GM18870 (cell line): ENCODE data around the gene SLC22A4.

Experiments used
- ATAC-seq: cut with Tn5 transposase; IDR thresholded peaks from one replicate; pipeline ENCODE4 v1.9.1; 2021; ENCODE audit warnings: moderate library complexity; ENCODE audit not compliant: unreplicated experiment

The SLC22A4 gene

DNA sequence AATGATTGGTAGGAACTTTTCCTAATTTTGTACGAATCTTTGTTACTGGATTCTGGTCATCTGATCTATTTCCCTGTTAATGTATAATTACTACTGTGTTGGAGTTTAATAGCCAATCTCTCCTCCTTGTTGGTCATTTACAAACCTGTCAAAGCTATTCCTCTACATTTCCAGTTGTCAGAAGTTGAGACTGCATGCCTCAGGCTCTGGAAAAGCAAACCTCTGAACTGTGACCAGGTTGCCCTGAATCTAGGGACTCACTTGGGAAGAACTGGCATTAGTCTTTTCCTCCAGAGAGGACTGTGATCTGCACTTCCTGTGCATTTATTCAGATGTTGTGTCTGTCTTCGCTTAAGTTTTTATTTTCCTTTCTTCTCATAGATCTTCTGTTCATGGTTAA, 20.6 kb upstream of the SLC22A4 start:
- no peak for ATAC-seq

DNA sequence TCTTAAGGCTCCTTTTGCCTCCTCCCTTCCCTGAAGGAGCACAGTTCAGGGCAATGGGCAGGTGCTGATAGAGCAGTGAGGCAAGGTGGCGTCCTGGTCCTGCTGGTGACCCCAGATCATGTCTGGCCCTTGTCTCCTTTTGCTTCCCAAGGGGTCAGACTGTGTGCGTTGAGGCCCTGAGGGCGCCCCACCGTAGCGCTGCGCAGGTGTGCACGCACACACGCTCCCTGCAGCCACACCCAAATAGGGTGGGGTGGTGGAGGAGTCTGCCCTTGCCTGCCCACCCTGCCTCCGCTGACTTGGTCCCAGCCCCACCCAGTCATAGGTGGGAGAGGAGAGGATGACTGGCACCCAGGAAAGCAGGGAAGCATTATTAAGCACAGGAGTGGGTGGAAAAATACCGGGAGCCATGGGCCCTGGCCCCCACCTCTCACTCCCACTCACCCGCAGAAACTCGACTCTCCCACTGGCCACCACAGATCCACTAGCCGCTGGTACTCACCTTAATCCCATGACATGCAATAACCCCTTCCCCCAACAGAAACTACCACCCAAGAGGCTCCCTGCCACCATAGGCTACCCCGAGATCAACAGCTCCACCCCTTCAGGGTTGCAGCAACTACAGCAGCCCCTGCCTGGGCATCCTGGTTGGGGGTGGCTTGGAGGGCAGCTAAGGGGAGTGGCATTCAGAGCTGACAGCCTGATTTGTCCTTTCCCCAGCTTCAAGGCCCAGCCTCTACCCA, 20.0 kb upstream of the SLC22A4 start:
- no peak for ATAC-seq

DNA sequence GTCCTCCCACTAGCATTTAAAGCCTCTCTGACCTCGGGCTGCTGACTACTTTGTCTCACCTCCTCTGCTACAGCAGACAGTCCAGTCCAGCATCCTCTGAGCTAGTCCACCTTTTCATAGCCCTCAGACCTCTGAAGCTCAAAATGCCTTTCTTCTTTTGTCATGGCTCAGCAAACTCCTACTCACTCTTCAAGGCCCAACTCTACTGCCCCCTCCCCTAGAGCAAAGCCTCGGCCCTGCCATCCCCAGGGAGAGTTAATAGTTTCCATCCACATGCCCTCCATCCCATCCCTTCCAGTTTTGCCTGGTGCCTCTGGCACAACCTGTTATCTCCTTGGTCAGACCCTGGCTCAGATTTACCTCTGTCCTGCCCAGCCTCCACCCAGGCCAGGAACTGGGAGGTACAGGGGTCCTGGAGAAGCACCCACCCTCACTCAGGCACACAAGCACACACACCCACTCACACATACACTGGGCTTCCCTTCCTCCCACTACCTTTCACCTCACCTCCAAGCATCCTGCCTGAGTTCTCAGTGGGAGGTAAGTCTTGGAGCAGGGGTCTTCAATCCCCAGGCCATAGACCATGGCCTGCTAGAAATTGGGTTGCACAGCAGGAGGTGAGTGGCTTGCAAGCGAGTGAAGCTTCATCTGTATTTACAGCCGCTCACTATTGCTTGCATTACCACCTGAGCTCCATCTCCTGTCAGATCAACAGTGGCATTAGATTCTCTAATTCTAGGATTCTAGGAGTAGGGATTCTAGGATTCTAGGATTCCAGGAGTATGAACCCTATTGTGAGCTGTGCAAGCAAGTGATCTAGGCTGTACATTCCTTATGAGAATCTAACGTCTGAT, 18.6 kb upstream of the SLC22A4 start:
- ATAC-seq: no peak

DNA sequence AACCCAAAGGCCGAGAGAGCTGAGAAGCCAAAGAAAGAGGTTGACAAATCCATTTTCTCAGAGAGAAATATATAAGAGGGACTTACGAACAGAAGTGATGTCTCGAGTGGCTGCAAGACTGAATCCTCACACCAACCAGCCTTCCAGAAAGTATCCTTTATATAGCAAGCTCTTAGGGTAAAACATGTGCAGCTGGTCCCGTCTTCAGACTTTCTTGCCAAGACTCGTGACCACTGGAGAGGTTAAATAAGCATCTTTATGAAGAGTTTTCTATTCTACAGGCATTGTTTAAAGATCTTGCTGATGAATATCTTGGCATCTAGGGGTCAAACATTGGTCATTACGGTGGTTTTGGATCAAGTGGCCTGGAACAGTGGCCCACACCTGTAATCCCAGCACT, 16.9 kb upstream of the SLC22A4 start:
- no peak for ATAC-seq

DNA sequence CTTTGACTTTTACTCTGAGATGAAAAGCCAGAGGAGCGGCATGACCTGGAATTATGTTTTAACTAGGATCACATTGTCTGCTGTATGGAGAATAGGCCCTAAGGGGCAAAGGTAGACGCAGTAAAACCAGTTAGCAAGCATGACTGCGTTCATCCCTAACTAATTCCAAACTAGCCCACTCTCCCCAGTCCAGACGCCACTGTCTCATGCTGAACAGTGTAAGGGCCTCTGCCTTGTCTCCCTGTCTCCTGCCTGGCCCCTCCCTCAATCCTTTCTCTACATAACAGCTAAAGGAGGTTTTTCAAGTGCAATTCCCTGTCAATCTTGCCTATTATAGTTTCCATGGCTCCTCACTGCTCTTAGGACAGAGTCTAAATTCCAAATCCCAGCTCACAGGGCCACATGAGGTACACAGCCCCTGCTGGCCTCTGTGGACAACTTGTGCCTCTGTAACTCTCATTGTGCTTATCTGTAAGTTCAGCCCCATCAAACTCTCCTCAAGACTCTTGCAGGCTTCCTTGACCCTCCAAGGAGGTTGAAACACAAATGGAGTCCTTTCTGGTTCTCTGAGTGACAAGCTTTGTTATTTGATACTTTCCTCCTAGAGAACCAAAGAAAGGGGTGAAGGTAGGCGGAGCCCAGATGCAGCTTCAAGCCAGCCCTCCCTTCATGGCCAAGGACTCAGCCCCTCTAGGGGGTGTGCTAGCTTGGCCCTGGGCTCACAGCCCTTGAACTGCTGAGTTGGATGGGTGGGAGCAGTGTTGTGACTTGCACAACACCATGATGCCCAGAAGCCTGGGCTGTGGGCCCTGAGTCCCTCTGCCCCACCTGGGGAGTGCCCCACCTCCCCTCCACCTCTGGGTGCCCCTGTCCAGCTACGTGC, 16.0 kb upstream of the SLC22A4 start:
- no peak for ATAC-seq

DNA sequence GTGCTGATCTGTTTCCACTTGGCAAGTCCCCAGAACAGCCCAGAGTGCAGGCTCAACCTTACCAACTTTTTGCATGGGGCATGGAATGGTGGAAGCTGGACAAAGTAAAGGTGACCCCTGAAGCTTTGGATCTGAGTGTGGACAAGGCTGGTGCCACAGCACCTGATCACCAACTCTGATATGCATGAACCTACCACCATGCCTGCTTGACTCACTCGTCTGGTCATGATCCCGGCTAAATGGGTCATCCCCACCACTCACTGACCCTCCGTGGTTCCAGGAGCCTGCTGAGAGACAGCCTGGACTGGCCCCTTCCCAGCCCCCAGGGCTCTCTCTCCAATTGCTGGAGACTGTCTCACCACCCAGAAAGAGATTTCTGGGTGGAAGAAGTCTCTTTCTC, 14.4 kb upstream of the SLC22A4 start:
- no peak for ATAC-seq

DNA sequence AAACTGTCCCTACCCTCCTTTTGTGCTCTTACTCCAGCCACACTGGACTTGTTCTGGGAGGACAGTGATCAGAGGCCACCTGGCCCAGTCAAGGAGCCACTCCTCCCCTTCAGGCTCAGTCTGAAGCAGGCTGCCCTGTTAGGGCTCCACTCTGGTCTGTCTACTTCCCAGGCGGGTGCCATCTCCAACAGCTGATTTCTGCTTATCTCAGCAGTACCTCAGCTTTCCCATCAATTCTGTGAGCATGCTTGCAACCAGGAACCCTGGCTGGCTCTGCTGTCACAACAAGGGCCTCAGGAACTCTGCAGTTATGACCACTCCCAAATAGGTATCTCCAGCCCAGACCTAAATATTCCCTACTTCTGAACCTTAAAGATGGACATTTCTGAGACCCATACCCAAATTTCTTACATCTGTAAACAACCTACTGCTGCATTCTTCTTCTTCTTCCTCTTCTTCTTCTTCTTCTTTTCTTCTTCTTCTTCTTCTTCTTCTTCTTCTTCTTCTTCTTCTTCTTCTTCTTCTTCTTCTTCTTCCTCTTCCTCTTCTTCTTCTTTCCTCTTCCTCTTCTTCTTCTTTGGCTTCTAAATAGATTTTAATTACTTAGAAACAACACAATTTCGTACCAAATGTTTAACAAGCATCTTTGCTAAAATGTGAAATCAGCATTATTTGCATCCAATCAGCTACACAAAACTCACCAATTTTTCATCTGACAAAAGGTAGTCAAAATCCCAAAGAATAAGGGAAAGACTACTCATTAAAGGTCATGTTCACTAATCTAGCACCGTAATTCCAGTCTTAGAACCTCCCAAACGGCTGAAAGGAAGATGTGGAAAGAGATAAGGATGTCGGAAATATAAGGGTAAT, 13.6 kb upstream of the SLC22A4 start:
- no peak for ATAC-seq

DNA sequence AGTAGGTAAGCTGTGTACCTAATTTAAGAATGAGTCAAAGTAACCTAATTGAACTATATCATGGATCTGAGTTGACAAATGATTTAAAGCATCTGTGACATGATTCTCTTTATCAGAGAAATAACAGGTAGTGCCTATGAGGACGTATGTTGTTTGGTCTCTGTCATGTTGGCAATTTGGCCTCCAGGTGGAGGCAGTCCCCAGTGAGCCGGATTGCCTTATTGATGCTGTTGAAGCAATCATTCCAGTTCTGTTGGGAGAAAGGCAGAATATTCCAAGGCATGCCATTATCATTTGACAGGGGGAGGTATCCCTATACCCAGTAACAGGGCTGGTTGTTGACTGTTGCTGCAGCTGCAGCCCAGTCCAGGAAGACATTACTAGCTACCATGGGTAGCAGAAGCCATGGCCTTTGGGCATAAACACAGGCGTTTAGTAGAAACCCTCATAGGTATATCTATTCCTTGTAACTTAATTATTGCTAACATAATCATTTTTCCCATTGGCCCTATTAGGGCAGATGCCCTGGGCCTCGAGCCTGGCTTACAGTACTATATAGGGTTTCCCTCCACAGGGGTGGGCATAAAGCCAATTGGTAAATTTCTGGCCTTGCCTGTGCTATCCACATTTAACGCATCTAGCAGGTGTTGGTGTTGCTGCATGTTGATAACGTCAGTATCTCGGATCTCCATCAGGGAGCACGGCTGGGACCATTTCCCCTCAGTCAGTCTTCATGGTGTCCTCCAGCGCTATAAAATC, 12.2 kb upstream of the SLC22A4 start:
- no peak for ATAC-seq

DNA sequence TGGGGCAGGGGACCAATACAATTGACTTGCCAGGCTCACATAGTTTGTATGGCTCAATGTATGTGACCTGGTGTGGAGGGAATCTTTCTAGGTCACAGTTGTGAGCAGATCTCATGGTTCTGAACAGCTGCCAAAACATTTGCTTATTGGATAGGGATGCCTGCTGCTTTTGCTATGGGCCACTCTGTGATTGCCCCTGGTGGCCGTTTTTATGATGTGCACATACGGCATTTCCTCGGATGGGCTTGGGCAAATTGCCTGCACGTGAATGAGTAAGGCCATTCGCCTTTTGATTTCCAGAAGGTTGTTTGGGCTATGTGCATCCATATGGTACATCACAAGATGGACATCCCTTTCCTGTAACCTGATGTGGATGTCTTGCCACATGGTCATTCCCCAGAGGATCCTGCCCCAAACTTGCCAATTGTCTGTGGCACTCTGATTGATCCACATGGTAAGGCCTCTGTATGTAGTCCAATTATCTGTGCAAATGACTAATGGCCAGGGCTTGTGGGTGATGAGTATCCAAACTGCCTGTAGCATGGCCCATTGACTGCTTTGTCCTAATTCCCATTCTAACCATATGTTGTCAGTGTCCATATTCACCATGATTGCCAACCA, 10.7 kb upstream of the SLC22A4 start:
- no peak for ATAC-seq

DNA sequence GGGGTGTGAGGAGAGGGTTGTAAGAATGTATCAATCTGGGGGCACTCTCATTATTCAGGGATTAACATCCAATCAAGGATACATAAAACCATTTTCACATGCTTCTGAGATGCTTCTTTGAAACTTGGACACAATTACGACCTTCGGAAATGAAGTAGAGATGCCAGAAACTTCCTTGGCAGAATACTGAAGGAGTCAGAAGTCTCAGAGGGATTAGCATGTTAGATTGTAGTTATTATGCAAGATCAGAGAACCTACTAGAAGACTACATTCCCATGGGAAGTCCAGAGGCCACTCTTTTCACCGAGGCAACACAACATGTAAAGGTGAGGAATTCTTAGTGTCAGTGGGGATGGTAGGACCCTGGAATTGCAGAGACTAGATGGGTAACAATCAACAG, 5.1 kb upstream of the SLC22A4 start:
- no peak for ATAC-seq

DNA sequence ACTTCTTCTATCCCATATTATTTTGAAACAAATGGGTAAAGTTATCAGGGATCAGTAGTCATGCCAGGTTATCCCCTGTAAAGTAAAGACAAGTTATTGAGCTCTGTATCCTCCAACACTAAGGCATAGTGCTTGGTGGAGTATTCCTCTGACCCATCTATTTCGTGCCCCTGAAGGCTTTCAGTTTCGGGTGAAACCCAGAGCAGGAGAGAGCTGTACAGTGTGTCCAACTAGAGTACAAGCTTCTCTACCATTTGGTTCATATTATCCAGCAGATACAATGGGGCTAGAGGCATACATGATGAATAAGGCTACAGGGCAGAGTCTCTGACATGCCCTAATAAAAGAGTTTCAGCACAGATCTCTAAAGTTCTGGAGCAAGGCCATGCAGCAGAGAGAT, 3.2 kb upstream of the SLC22A4 start:
- no peak for ATAC-seq

DNA sequence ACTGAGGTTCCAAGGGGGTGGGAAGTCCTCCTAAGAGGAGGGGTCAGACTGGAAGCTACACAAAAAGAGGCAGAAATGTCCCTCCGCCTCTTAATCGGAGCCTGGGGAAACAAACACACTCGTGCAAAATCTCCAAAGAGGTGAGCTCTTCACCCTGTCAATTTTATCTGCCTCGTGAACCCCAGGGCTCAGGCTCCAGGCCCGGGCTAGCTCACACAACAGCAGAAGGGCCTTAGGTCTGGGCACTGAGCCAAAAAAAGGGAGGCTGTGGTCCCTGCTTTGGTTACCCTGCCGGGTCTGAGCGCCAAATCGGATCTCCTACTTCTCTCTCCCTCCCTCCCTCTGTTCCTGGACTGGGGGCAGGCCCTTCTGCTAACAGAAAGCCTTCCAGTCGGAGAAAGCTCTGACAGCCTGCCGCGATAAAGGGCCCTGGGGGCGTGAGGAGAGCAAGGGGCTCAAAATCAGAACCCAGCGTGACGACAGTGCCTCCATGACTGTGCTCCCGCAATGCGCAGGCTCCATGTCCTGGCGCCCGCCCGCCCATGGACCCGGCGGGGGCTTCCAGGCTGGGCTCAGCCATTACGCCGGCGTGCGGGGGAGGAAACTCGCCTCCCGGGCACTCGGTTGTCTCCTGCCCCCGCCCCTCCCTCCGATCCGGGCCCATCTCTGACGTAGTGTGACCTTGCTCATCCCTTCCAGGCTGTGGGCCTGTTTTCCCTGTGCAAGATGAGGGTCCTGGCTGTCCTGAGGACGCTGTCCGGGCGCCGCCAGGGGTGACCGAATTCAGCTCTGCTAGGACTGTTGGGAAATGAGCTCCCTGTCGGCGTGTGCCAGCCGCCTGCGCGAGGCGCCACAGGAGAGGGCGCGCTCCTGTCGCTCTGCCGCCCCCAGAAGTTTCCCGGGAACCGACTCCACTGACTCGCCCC, 865 bp upstream of the SLC22A4 start:
- peak; percentile 36 for ATAC-seq

DNA sequence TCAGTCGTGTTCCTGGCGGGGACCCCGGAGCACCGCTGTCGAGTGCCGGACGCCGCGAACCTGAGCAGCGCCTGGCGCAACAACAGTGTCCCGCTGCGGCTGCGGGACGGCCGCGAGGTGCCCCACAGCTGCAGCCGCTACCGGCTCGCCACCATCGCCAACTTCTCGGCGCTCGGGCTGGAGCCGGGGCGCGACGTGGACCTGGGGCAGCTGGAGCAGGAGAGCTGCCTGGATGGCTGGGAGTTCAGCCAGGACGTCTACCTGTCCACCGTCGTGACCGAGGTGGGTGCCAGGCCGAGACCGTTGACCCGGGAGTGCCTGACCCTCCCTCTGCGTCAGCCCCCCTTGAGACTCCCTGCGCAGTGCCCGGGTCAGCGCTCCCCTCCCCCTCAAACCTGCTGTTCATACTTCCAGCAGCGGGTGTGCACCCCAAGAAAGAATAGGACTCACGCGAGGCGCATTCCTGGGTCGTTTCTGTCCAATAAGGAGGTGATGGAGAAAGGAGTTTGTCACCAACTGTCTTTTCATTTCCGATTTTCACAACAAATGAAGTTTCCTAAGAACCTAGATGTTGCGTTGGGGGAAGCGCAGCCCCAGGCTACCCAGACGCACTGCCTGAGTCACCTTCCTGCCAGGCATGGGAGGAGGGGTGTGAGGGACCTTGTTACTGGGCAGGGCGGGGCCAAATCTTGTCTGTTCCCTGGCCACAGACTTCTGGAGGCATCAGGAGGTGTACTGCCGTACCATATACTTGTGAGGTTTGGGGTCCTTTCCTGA, 722 bp downstream of the SLC22A4 start:
- no peak for ATAC-seq

DNA sequence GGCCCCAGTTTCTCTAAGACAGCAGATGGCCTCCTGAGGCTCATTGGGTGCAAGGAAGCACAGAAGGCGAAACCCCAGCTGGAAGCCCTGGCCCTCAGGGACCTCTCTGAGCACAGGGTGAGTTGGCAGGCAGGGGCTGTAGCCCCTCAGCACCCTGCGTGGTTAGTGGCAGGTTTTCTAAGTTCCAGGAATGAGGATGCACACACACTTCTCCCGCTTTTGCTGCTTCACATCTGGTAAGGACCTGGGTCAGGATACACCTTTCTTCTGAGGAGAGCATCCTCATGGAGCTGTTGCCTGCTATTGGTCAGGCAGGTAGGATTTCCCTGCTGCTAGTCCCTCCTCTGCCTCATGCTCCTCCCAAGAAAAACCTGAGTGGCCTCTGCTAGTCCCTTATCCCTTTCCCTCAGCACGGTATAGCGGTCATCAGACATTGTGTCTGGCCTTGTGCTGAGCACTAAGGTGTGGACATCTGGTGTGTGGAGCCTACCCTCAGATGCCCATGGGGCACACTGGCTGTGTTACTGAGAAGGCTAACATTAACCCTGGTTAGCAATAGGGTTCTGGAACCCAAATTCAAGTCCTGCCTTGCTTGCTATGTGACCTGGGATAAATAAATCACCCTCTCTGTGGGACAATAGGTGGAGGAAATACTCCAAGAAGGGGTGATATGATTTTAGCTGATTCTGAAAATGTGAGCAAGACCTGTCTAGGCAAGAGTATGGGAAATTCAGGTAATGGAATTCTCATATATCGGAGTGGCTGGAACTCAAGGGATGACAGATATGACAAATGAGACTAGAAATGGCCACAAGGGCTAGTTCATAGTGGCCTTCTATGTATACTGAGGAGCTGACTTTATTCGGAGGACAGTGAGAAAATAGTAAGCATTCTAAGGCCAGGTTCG, 1.6 kb downstream of the SLC22A4 start:
- no peak for ATAC-seq

DNA sequence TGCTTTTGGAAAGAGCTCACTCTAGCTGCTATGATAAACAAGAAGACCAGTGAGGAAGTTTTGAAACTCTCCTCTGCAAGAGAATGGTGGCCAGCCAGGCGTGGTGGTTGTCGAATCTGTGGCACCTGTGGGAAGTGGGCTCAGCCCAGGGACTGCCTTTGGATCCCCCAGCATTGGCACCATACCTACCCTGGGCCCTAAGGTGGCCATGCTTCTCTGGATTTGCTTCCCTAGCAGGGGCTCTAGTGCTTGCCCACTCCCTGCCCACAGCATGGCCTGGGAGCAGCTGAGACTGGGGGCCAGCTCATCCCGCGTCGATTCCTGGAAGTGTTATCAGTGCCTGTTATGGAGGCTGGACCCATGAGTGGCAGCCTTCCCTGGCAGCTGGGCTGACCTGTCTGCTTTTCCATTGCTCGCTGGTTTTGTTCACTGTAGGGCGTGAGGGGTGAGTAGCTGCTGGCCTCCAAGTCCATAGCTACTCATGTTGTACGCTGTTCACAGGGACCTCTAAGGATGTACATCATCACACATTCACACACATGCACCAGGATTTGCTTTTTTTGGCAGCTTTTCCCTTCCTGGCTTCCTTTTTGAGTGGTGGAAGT, 2.3 kb downstream of the SLC22A4 start:
- no peak for ATAC-seq
